HG03520 (cell line): ENCODE data around the gene TPSG1.
"Not testable (repeated sequence)": the region's sequence is repeated elsewhere in the genome, so short reads cannot be mapped to it uniquely, and the experiment has no call there.

Experiments used
- ATAC-seq: cut with Tn5 transposase; IDR thresholded peaks from one replicate; pipeline ENCODE4 v1.9.1; 2021; ENCODE audit warnings: mild to moderate bottlenecking, moderate library complexity; ENCODE audit not compliant: unreplicated experiment

Gene TPSG1

DNA sequence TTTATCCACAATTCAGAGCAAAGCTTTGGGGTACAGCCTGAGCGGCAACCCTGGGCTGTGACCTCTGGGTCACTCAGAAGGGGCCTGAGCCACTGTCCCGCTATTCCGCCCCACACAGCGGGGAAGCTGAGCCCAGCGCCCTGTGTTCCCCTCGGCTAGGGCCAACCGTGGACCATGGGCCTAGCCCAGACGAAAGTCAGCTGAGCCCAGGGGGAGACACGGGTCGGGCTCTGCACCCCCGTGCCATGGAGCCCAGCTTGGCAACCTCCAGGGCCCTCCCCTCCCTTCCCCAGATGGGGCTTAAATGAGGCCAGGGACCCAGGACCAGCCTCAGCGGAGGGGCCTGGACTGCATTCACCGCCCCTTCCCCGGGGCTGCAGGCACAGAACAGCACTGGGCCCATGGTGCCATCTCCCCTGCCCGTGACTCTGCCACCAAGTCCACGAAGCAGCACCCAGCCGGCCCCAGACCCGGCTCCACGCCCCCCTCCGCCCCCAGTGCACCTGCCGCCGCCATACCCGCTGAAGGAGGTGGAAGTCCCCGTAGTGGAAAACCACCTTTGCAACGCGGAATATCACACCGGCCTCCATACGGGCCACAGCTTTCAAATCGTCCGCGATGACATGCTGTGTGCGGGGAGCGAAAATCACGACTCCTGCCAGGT lies 32.6 kb upstream of the TPSG1 start:
- no peak for ATAC-seq

DNA sequence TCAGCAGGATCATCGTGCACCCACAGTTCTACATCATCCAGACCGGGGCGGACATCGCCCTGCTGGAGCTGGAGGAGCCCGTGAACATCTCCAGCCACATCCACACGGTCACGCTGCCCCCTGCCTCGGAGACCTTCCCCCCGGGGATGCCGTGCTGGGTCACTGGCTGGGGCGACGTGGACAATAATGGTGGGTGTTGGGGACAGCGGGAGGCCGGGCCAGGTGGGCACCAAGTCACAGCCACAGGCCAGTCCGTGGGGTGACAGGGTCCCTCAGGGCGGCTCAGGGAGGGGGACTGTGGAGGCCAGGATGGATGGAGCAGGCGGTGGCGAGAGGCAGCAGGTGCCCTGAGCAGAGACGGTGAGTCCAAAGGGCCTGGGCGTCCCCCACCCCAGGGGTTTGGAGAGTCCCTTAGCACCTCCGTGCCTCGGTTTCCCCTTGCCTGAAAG lies 31.8 kb upstream of the TPSG1 start:
- ATAC-seq = no peak

DNA sequence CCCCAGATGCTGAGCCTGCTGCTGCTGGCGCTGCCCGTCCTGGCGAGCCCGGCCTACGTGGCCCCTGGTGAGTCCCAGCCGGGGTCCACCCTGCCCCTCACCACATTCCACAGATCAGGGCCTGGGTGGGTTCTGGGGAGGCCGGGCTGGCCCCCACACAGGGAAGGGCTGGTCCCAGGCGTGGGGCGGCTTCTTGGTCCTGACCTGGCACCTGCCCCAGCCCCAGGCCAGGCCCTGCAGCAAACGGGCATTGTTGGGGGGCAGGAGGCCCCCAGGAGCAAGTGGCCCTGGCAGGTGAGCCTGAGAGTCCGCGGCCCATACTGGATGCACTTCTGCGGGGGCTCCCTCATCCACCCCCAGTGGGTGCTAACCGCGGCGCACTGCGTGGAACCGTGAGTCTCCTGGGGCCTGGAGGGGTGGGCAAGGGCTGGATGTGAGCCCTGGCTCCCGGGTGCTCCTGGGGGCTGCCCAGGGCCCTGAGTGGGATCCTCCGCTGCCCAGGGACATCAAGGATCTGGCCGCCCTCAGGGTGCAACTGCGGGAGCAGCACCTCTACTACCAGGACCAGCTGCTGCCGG lies 31.3 kb upstream of the TPSG1 start:
- not testable (repeated sequence) for ATAC-seq

DNA sequence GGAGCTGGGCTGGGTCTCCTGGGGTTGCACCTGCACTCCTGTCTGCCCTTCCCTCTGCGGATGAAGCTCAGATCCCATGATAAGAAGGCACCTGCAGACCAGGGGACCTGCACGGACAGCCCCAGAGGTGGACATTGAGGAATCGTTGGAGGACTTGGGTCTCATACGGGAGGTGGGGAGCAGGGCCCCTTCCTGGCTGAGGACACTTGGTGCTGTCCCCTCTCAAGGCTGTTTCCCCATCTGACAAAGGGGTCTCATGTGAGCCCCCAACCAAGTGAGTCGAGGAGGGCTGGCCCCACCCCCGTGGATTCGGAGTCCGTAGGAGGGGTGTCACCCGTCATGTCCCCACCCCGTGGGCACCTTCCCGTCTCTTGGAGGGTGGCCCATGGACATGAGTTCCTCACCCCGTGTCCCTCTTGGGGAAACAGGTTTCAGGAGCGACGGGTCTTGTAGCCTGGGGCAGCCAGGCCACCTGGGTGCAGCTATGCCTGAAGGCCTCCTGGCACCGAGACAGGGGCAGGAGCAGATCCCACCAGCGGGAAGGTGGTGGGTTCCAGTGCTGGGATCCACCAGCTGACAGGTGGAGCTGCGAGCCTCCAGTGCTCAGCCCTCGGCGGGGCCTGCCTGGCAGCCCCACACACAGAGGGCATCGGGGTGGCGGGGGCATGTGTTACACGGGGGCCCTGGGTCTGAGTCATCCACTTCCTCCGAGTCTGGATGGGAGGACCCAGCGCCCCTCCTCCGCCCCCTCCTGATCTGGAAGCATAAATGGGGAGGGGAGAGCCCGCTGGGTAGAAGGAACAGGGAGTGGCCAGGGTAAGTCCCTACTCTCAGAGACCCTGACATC lies 30.4 kb upstream of the TPSG1 start, which contains the start of gene TPSD1:
Gene TPSD1, plus strand, starts transcription at position 794 of the 847 bp plus-strand sequence. CDS start 212 bp downstream, outside the sequence.
- not testable (repeated sequence) for ATAC-seq

DNA sequence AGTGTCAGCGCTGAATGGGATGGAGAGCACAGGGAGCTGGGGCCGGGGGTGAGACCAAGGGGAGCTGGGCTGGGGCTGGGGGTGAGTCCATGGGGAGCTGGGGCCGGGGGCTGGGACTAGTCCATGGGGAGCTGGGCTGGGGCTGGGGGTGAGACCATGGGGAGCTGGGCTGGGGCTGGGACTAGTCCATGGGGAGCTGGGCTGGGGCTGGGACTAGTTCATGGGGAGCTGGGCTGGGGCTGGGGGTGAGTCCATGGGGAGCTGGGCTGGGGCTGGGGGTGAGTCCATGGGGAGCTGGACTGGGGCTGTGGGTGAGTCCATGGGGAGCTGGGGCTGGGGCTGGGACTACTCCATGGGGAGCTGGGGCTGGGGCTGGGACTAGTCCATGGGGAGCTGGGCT lies 29.8 kb upstream of the TPSG1 start:
- ATAC-seq = not testable (repeated sequence)

DNA sequence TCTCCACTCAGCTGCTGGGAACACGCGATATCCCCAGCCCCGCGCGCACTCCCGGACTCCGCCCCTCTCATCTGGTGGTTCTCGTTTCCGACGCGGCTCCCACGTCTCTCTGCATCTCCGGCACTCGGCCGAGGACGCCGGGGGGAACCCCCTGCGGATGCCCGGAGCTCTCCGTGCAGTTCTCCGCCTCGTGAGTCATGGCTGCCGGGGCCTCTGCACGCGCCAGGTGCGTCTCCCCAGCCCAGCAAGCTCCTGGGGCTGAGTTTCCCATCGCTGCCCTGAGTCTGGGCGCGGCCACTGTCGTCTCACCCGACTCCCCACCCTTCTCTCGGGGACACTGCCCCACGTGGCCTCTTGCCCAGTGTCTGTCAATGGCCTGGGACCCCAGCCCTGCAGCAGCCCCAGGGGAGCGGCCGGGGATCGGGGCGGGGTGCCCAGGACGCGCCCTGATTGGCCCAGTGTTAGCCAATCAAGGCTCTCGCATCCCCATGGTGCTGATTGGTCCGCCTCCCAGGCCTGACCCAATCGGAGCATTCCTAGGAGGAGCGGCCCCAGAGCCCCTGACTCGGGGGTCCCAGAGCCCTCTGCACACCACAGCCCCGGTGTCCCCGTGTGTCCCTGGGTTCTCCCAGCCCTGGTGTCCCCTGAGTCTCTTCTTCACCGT lies 28.8 kb upstream of the TPSG1 start:
- ATAC-seq = not testable (repeated sequence)

DNA sequence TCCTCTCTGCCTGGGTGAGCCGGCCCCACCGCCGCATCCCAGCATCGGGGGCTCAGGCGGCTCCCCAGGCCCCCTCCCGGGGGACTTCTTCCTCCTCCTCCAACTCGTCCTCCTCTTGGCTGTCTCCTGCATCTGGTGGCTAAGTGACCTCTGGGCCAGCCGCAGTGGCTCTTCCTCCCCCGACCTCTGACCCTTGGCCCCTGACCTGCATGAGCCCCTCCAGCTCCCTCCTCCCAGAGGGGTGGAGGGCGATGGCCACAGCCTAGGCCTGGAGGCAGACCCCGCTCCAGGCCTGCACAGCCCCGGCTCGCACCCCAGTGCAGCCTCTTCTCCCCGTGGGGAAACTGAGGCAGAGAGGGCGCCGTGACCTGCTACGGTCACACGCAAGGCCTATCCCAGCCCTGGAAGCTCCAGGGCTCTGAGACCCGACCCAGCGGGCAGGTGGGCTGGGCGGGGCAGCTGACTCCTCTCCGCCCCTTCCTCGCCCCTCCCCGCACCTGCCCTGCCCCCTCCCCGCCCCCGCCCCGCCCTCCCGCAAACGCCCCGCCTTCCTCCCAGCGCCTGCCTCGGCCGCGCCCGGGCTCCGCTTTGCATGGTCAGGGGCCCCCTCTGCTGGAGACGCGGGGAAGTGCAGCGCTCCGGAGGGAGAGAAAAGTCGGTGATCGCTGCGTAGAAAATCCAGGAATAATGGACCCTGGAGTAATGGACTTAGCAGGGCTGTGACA lies 24.1 kb upstream of the TPSG1 start:
- ATAC-seq = not testable (repeated sequence)

DNA sequence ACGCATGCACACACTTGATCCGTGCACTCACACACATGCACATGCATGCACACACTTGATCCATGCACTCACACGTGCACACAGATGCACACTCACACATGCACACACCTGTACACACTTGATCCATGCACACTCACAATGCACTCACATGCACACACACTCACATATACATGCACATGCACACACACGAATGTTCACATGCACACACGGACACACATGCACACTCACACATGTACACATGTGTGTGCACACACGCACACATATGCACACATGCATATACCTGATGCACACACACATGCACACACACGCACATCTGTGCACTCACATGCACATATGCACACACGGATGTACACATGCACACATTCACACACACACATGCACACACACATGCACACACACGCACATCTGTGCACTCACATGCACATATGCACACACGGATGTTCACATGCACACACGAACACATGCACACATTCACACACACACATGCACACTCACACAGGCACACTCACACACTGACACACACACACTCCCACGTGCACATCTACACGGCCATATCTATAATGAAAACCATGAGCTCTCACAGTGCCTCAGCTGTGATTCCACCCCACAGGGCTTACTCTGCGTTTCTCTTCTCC lies 23.0 kb upstream of the TPSG1 start:
- ATAC-seq = not testable (repeated sequence)

DNA sequence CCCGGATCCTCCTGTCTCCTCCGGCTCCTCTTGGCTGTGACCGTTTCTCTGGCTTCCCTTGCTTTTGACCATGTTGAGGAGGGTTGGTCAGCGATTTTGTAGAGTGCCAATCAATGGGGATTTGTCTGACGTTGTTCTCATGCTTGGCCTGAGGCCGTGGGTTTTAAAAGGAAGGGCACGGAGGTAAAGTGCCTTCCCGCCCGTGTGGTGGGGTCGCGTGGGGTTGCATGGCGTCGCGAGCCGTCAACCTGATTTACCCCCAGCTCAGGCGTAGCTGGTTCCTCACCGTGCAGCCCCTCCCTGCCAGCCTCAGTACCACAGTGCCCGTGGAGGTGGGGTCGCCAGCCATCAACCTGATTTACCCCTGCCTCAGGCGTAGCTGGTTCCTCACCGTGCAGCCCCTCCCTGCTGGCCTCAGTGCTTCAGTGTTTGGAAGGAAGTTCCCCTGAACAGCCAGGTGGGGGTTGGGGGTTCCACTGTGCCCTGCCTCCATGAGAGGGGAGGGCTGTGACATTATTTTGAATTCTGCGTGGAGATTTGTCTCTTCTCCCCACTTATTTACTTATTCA lies 20.5 kb upstream of the TPSG1 start:
- ATAC-seq = no peak

DNA sequence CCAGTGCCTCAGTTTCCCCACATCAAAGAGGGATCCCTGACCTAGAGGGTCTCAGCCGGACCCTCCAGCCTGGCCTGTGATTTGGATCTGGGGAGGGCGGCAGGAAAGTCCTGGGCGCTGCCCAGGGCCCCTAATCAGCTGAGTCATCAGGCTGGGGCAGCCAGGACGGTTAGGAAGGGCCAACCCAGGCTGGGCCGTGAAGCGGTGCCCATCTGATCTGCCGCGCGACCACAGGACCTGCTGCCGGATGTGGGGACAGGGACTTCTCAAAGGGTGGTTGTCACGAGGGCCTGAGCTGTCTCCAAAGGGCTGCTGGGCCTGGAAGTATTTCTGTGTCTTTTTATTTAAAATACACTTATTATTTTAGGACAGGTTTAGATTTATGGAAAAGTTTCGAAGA lies 19.8 kb upstream of the TPSG1 start:
- ATAC-seq = no peak

DNA sequence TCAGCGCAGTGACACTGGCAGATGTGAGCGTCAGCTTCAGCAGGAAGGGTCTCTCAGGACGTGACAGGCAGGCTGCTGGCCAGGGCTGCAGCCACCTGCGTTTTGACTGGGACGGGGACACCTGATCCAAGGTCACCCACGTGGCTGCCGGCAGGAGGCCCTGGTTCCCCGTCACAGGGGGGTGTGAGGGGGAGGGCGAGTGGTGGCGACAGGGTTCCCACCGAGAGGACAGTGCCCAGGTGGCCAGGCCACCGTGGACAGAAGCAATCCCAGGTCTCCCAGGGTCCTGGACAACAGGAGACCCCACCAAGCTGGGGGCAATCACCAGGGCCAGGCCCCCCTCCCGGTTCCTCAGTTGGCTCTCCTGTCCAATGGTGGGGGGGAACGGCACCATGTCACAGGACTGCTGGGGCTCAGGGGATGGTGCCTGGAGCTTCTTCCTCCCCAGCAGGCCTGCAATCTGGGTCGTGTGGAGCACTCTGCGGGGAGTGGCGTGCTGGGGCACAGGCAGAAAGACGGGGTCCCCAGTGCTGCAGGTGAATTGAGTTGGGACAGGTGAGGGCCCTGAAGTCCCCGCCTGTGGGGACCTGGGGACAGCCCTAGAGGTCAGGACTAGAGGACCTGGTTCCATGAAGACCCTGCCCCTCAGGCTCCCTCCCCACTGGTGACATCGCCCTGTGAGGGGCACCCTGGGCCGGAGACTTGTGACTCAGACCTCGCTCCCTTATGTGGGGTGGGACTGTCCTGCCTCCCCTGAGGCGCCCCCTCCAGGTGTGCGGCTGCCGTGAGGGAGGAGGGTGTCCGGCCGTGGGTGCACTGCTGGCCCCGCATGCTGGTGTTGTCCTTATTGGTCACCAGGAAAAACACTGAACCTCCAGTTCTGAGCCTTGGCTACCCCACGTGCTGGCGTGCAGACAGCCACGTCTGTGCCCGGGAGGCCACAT lies 19.1 kb upstream of the TPSG1 start:
- not testable (repeated sequence) for ATAC-seq

DNA sequence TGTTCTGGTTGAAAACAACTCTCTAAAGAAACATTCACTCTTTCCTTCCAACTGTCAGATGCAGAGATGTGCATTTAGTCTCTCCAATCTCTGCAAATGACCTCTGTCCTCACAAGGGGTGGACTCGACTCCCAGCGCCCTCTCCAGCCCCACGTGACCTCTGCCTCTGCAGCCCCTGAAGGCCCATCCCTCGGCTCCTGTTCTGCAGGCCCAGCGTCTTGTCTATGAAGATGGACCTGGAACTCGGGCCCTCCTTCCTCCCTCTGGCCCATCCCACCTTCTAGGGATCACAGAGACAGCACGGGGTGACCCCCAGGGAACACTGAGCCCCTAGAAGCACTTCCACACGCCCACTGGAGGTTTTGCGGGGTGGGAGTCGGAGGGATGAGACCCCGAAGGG lies 18.3 kb upstream of the TPSG1 start:
- ATAC-seq = not testable (repeated sequence)

DNA sequence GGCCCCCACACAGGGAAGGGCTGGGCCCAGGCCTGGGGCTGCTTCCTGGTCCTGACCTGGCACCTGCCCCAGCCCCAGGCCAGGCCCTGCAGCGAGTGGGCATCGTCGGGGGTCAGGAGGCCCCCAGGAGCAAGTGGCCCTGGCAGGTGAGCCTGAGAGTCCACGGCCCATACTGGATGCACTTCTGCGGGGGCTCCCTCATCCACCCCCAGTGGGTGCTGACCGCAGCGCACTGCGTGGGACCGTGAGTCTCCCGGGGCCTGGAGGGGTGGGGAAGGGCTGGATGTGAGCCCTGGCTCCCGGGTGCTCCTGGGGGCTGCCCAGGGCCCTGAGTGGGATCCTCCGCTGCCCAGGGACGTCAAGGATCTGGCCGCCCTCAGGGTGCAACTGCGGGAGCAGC lies 16.0 kb upstream of the TPSG1 start:
- not testable (repeated sequence) for ATAC-seq

DNA sequence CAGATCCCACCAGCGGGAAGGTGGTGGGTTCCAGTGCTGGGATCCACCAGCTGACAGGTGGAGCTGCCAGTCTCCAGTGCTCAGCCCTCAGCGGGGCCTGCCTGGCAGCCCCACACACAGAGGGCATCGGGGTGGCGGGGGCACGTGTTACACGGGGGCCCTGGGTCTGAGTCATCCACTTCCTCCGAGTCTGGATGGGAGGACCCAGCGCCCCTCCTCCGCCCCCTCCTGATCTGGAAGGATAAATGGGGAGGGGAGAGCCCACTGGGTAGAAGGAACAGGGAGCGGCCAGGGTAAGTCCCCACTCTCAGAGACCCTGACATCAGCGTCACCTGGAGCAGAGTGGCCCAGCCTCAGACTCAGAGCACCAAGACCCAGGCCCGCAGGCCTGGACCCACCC lies 15.4 kb upstream of the TPSG1 start, which contains the start of gene TPSAB1:
Gene TPSAB1, plus strand, starts transcription at position 270 of the 400 bp plus-strand sequence. CDS start 234 bp downstream, outside the sequence.
- not testable (repeated sequence) for ATAC-seq

DNA sequence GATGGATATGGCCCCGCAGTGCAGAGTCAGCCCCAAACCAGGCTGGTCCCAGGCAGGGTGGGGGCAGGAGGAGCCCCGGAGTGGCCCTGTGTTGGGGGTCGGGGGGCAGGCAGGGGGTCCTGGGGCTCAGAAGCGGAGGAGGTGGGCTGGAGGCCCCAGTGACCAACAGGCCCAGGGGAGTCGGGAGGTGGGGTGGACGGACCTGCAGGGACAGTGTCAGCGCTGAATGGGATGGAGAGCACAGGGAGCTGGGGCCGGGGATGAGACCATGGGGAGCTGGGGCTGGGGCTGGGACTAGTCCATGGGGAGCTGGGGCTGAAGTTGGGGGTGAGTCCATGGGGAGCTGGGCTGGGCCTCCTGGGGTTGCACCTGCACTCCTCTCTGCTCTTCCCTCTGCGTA lies 14.5 kb upstream of the TPSG1 start:
- not testable (repeated sequence) for ATAC-seq

DNA sequence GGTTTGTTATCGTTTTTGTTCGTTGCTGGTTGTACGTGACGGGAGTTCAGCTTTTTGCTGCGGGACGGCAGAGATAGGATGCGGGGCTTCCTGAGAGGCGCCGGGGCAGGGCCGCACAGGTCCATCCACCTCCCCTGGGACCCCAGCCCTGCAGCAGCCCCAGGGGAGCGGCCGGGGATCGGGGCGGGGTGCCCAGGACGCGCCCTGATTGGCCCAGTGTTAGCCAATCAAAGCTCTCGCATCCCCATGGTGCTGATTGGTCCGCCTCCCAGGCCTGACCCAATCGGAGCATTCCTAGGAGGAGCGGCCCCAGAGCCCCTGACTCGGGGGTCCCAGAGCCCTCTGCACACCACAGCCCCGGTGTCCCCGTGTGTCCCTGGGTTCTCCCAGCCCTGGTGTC lies 13.8 kb upstream of the TPSG1 start:
- not testable (repeated sequence) for ATAC-seq

DNA sequence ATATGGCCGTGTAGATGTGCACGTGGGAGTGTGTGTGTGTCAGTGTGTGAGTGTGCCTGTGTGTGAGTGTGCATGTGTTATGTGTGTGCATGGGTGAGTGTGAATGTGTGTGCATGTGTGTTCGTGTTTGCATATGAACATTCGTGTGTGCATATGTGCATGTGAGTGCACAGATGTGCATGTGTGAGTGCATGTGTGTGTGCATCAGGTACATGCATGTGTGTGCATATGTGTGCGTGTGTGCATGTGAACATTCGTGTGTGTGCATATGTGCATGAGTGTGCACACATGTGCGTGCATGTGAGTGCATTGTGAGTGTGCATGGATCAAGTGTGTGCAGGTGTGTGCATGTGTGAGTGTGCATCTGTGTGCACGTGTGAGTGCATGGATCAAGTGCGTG lies 12.9 kb upstream of the TPSG1 start:
- no peak for ATAC-seq

DNA sequence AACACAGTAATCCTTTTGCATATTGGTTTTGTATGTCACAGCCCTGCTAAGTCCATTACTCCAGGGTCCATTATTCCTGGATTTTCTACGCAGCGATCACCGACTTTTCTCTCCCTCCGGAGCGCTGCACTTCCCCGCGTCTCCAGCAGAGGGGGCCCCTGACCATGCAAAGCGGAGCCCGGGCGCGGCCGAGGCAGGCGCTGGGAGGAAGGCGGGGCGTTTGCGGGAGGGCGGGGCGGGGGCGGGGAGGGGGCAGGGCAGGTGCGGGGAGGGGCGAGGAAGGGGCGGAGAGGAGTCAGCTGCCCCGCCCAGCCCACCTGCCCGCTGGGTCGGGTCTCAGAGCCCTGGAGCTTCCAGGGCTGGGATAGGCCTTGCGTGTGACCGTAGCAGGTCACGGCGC lies 11.6 kb upstream of the TPSG1 start:
- ATAC-seq = not testable (repeated sequence)
